GM18951 (cell line): Measurements from ENCODE around the gene SVEP1.
"Not testable (repeated sequence)": the region's sequence is repeated elsewhere in the genome, so short reads cannot be mapped to it uniquely, and the experiment has no call there.

Source experiments
- POLR2A ChIP-seq: IDR thresholded peaks from 4 replicates; pipeline ENCODE4 v1.6.1; 2011; ENCODE audit warnings: mild to moderate bottlenecking; ENCODE audit not compliant: insufficient read length, insufficient read depth; ENCODE audit errors: extremely low read depth
- in situ Hi-C: fragments of 300-500 bp; cut with MboI; formaldehyde crosslinking; loops from one replicate; pipeline ENCODE4 v1.12.0; 2022; ENCODE audit warnings: low sequenced_read_pairs, mixed read lengths, inconsistent platforms; ENCODE audit not compliant: unreplicated experiment

SVEP1 gene

GRCh38 chr9:110579034-110579861 is at the start of gene SVEP1:
Gene SVEP1 (minus strand): TSS chr9:110579741. CDS start chr9:110579543, 198 bp downstream.
- in situ Hi-C loops, result no loop called here
- no peak for TF ChIP-seq POLR2A

GRCh38 chr9:110626101-110626829 is 46.7 kb upstream of the SVEP1 start:
- in situ Hi-C loops, result loop anchor here (10.0 kb wide), 1 partner anchor 441 kb away; no protein-coding TSS in a partner anchor
- TF ChIP-seq POLR2A, result no peak

GRCh38 chr9:110623462-110624025 is 44.0 kb upstream of the SVEP1 start:
- no peak for TF ChIP-seq POLR2A
- in situ Hi-C loops, result loop anchor here (10.0 kb wide), 1 partner anchor 439 kb away; no protein-coding TSS in a partner anchor

GRCh38 chr9:110622368-110622767 is 42.8 kb upstream of the SVEP1 start:
- in situ Hi-C loops, result loop anchor here (10.0 kb wide), 1 partner anchor 438 kb away; no protein-coding TSS in a partner anchor
- TF ChIP-seq POLR2A, result no peak

- in situ Hi-C loops, result loop anchor here (10.0 kb wide), 1 partner anchor 436 kb away; no protein-coding TSS in a partner anchor
- TF ChIP-seq POLR2A, result no peak
Observed at GRCh38 chr9:110620726-110621125, 41.2 kb upstream of the SVEP1 start.

GRCh38 chr9:110619831-110620230 is 40.3 kb upstream of the SVEP1 start:
- in situ Hi-C loops, result loop anchor here (10.0 kb wide), 1 partner anchor 435 kb away; no protein-coding TSS in a partner anchor
- no peak for TF ChIP-seq POLR2A

GRCh38 chr9:110615498-110615897 is 36.0 kb upstream of the SVEP1 start:
- TF ChIP-seq POLR2A, result no peak
- in situ Hi-C loops, result no loop called here

- in situ Hi-C loops, result not testable (repeated sequence)
Observed at GRCh38 chr9:110614576-110614975, 35.0 kb upstream of the SVEP1 start.

- in situ Hi-C loops, result no loop called here
- TF ChIP-seq POLR2A, result no peak
Observed at GRCh38 chr9:110606179-110606790, 26.7 kb upstream of the SVEP1 start.

- TF ChIP-seq POLR2A, result no peak
- in situ Hi-C loops, result no loop called here
Observed at GRCh38 chr9:110605565-110605964, 26.0 kb upstream of the SVEP1 start.

- no peak for TF ChIP-seq POLR2A
- in situ Hi-C loops, result no loop called here
Observed at GRCh38 chr9:110604171-110604601, 24.6 kb upstream of the SVEP1 start.

GRCh38 chr9:110602281-110602680 is 22.7 kb upstream of the SVEP1 start:
- in situ Hi-C loops, result no loop called here
- TF ChIP-seq POLR2A, result no peak

- TF ChIP-seq POLR2A, result no peak
- in situ Hi-C loops, result no loop called here
Observed at GRCh38 chr9:110601098-110601497, 21.6 kb upstream of the SVEP1 start.

GRCh38 chr9:110599468-110599867 is 19.9 kb upstream of the SVEP1 start:
- TF ChIP-seq POLR2A, result no peak
- in situ Hi-C loops, result no loop called here
